COR-L47 (cell line): ENCODE results near the gene CD37.

Experiments used
- DNase-seq: peaks from one replicate; lab custom pipeline; 2025; lab: John Stamatoyannopoulos, UW

CD37 gene

GRCh38 chr19:49378512-49378911 lies 43.3 kb downstream of the CD37 start:
- no peak for DNase-seq

- DNase-seq = no peak
These were observed 45.2 kb downstream of the CD37 start for GRCh38 chr19:49380391-49380790.

DNA sequence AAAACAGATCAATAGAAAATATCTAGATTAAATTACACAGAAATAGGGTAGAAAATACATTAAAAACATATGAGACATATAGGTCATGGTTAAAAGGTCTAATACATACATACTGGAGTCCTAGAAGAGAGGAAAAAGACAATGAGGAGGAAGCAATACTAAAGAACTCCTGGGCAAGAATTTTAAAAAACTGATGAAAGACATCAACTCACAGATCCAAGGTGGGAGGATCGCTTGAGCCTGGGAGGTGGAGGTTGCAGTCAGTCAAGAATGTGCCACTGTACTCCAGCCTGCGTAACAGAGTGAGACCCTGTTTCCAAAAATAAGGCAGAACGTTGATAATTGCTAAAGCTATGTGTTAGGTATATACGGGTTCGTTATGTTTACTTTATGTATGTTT lies 47.4 kb downstream of the CD37 start:
- no peak for DNase-seq

- DNase-seq = no peak
These were observed 48.4 kb downstream of the CD37 start for GRCh38 chr19:49383599-49383998.

GRCh38 chr19:49387936-49388372 lies 52.7 kb downstream of the CD37 start, which contains the start of gene KASH5:
TSS of gene KASH5 (plus strand) at chr19:49388249. CDS start at chr19:49390884, 2,635 bp downstream.
- peak; percentile 31 for DNase-seq

- no peak for DNase-seq
These were observed 54.2 kb downstream of the CD37 start for GRCh38 chr19:49389406-49389805.
